ENCODE measurements around the gene BTRC. TPM values are rescaled to one million over a fixed set of nuclear protein-coding genes. Genes with fewer than 3 reads are reported as not detected.

Gene BTRC
- polyA plus RNA-seq, 1 experiment = 23.2 TPM

DNA sequence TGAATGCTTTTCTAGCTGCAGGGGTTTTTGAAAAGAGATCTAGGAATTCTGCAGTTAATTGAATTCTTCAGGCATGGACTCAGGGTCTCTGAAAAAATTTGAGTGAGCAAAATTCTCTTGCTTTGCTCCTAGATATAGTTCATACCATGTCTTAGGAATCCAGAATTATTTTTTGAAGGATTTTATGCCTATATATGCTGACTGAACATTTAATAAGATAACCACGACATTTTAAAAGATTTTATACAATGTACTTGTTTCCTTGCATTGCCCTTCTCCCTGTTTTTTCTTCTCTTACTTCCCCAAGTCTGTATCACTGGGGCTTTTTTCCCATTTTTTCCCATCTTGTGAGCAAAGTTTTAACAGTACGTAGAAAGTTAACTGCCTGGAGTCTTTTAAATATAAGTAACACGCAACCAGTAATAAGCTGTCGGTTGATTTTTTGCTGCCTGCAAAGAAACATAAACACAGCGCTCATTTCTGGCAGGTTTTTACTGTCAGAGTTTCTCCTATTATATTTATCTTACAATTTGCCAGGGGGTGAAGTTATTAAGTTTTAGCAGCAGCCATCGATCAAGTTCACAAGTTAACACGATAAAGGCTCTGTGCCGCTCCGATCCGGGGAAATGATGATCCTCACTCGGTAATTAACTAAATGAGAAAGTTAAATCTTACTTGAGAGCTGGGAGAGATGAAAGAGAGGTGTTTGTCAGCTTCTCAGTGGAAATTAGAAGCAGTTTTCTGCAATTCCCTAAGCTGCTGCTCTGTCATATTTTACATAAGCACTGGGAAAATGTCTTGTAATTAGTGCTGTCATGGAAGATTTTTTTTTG is 153.1 kb downstream of the BTRC start:
- Histone ChIP-seq H3K27me3 (ENCODE audit: control insufficient read depth, insufficient read depth, low read length) (no peaks in the 10 kb centered on the region), H3K4me3 (ENCODE audit: low read depth, low read length) (no peak overlapping the region), H3K9me3 (ENCODE audit: control insufficient read depth, insufficient read depth, low read length) (no peaks in the 10 kb centered on the region), H3K27ac (ENCODE audit: low read depth, low read length) (no peak overlapping the region)
- DNase-seq (ENCODE audit: low read depth, low spot score) = no peak
- no peak for TF ChIP-seq CTCF (IDR thresholded peaks at IDR 0.05; ENCODE audit: low read depth, low read length)
- POLR2A ChIA-PET = interaction anchor here (0.7 kb wide), 1 partner anchor 625 kb away, joined by 3 read pairs; no protein-coding TSS in a partner anchor
- CTCF ChIA-PET = interaction anchor here (0.9 to 1.2 kb wide), 4 partner anchors 19 to 274 kb away, joined by 3 to 6 read pairs (median 4); no protein-coding TSS in a partner anchor

DNA sequence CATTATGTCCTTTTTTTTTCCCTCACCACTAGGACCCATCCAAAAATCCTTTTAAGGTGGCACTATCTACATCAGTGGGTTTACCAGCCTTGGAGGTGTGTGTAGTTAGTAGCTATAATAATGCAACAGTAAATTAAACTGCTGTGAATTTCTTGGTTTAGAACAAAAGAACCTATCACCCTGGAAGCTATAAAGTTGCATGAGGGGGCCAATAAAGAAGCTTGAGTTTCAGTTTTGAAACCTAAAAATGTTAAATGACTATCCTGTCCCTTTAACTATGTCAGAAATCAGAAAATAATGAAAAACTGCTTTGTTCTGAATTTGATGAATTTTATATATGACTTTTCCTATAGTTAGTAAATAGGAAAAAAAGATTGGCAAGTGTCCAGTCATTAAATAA is 153.9 kb downstream of the BTRC start:
- Histone ChIP-seq H3K9me3 (ENCODE audit: control insufficient read depth, insufficient read depth, low read length) (no peaks in the 10 kb centered on the region), H3K27ac (ENCODE audit: low read depth, low read length) (no peak overlapping the region), H3K4me3 (ENCODE audit: low read depth, low read length) (no peak overlapping the region), H3K27me3 (ENCODE audit: control insufficient read depth, insufficient read depth, low read length) (no peaks in the 10 kb centered on the region)
- TF ChIP-seq CTCF (IDR thresholded peaks at IDR 0.05; ENCODE audit: low read depth, low read length) = no peak
- DNase-seq (ENCODE audit: low read depth, low spot score) = no peak
- ChIA-PET POLR2A (interaction anchor here (0.7 kb wide), 1 partner anchor 625 kb away, joined by 3 read pairs; no protein-coding TSS in a partner anchor), CTCF (interaction anchor here (0.9 to 1.2 kb wide), 3 partner anchors 18 to 274 kb away, joined by 3 to 5 read pairs (median 4); no protein-coding TSS in a partner anchor)

GRCh38 chr10:101511938-101512337 is 158.0 kb downstream of the BTRC start:
- Histone ChIP-seq H3K27me3 (ENCODE audit: control insufficient read depth, insufficient read depth, low read length) (no peaks in the 10 kb centered on the region), H3K27ac (ENCODE audit: low read depth, low read length) (no peak overlapping the region), H3K9me3 (ENCODE audit: control insufficient read depth, insufficient read depth, low read length) (no peaks in the 10 kb centered on the region), H3K4me3 (ENCODE audit: low read depth, low read length) (no peak overlapping the region)
- DNase-seq (ENCODE audit: low read depth, low spot score) = no peak
- ChIA-PET CTCF (interaction anchor here (0.7 to 1.5 kb wide), 2 partner anchors 45 kb away, joined by 3 to 5 read pairs; no protein-coding TSS in a partner anchor), POLR2A (no interaction called here)
- TF ChIP-seq CTCF (IDR thresholded peaks at IDR 0.05; ENCODE audit: low read depth, low read length) = no peak

GRCh38 chr10:101512738-101513137 is 158.8 kb downstream of the BTRC start:
- no peak for TF ChIP-seq CTCF (IDR thresholded peaks at IDR 0.05; ENCODE audit: low read depth, low read length)
- ChIA-PET CTCF (interaction anchor here (0.5 to 0.7 kb wide), 2 partner anchors 46 to 58 kb away, joined by 3 read pairs; no protein-coding TSS in a partner anchor), POLR2A (no interaction called here)
- Histone ChIP-seq H3K27ac (ENCODE audit: low read depth, low read length) (no peak overlapping the region), H3K4me3 (ENCODE audit: low read depth, low read length) (no peak overlapping the region), H3K9me3 (ENCODE audit: control insufficient read depth, insufficient read depth, low read length) (no peaks in the 10 kb centered on the region), H3K27me3 (ENCODE audit: control insufficient read depth, insufficient read depth, low read length) (no peaks in the 10 kb centered on the region)
- no peak for DNase-seq (ENCODE audit: low read depth, low spot score)

- Histone ChIP-seq H3K27me3 (ENCODE audit: control insufficient read depth, insufficient read depth, low read length) (no peaks in the 10 kb centered on the region), H3K9me3 (ENCODE audit: control insufficient read depth, insufficient read depth, low read length) (no peaks in the 10 kb centered on the region), H3K27ac (ENCODE audit: low read depth, low read length) (no peak overlapping the region), H3K4me3 (ENCODE audit: low read depth, low read length) (no peak overlapping the region)
- ChIA-PET CTCF (interaction anchor here (1.0 kb wide), 1 partner anchor 299 kb away, joined by 3 read pairs; no protein-coding TSS in a partner anchor), POLR2A (no interaction called here)
- TF ChIP-seq CTCF (IDR thresholded peaks at IDR 0.05; ENCODE audit: low read depth, low read length) = no peak
- DNase-seq (ENCODE audit: low read depth, low spot score) = no peak
Observed at GRCh38 chr10:101513733-101514132, 159.8 kb downstream of the BTRC start.
